H1 (cell line): ENCODE data around the gene ZNRF3. TPM values are rescaled to one million over a fixed set of nuclear protein-coding genes. Genes with fewer than 3 reads are reported as not detected.

Experiments
- CTCF ChIP-seq, 3 experiments: IDR thresholded peaks; 1 replicate in 2 of 3; 2 replicates in 1 of 3; pipeline versions ENCODE4 v1.5.1 to v1.6.1; 2011; ENCODE audit warnings: low read length in 3 of 3, mild to moderate bottlenecking in 3 of 3, inconsistent platforms in 2 of 3, low read depth in 1 of 3, moderate library complexity in 1 of 3; ENCODE audit not compliant: insufficient read depth in 1 of 3; ENCODE audit errors: control extremely low read depth in 1 of 3
- MAFK ChIP-seq: IDR thresholded peaks from 2 replicates; pipeline ENCODE4 v1.6.1; 2012; ENCODE audit warnings: low read depth, mild to moderate bottlenecking, improper control_type of control experiment, low read length
- NANOG ChIP-seq: IDR thresholded peaks from 2 replicates; pipeline ENCODE4 v1.6.1; 2011; ENCODE audit warnings: low read length, low read depth, mild to moderate bottlenecking, inconsistent platforms; ENCODE audit not compliant: insufficient read depth, poor library complexity, severe bottlenecking
- SUZ12 ChIP-seq: fragments of 200-600 bp; sonication (generic); IDR thresholded peaks from 2 replicates; pipeline ENCODE4 v1.6.1; 2012; ENCODE audit warnings: mild to moderate bottlenecking, inconsistent platforms, low read length, moderate library complexity, mixed read lengths
- polyA plus RNA-seq, 7 experiments: library from polyadenylated mRNA; depleted of rRNA in 3 of 7; stranded (reverse) in 5 of 7; unstranded in 2 of 7; fragments of >200 nt in 5 of 7; fragments of 200-250 nt in 2 of 7; gene quantifications; 1 replicate in 5 of 7; 2 replicates in 1 of 7; 4 replicates in 1 of 7; pipeline versions ENCODE4 v1.2.1 to v1.2.3, GENCODE V29; 2011 to 2013; ENCODE audit warnings: missing spikeins in 2 of 7, mixed read lengths in 2 of 7
- total RNA-seq: library from RNA; stranded (reverse); fragmentation: NEBNext Ultra II Directional; extraction: Animal tissue kit (Norgen Biotek cat#: 25700); gene quantifications from 2 replicates; pipeline ENCODE4 v1.2.1, GENCODE V29; 2021

ZNRF3 gene
- total and polyA plus RNA-seq, 2 of the 8 experiments (the other 6 are each of a cell fraction or from before 2014, with no cell fraction given) = 14.1 to 21.7 TPM

DNA sequence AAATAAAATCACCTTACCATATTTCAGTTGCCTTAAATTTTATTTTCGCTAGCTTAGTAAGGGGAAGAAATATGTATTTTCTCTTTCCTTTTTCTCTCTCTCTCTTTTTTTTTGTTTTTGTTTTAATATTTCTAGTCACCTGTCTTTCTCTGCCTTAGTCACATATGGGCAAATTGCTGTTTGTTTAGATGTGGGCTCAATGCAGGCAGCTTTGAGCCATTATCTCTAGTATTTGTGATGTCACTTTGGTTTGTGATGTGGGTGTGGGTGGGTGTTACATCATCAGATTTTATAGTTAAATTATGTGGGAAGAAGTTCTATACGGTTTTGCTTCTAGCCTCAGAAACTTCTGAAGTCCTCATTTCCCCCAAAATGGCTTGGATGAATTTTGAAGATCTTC is 178.4 kb downstream of the ZNRF3 start, which contains the start of gene C22orf31 (continued):
- no peak for TF ChIP-seq MAFK
- TF ChIP-seq NANOG = no peak
- TF ChIP-seq SUZ12 = no peak
- no peak for TF ChIP-seq CTCF (IDR thresholded peaks at IDR 0.05; ENCODE audit: control extremely low read depth in 1 of 3, insufficient read depth in 1 of 3, low read depth in 1 of 3, low read length in 3 of 3)
- TF ChIP-seq, all 59 proteins: peak for 0
